K562 (cell line): ENCODE results near the gene USF2. TPM values are rescaled to one million over a fixed set of nuclear protein-coding genes. Genes with fewer than 3 reads are reported as not detected.

Source experiments
- NFE2L1 ChIP-seq: fragments of 450-650 bp; IDR thresholded peaks from 2 replicates; pipeline ENCODE4 v1.6.1; 2016; ENCODE audit warnings: missing genetic modification characterization, low read depth, mild to moderate bottlenecking, missing compliant biosample characterization, moderate library complexity, borderline replicate concordance
- POLR3G ChIP-seq: IDR thresholded peaks from 2 replicates; pipeline ENCODE4 v1.6.1; 2011; ENCODE audit not compliant: insufficient read length, insufficient replicate concordance; ENCODE audit errors: extremely low read depth
- SMAD1 ChIP-seq: fragments of 150-350 bp; IDR thresholded peaks from 2 replicates; pipeline ENCODE4 v1.6.1; 2014; ENCODE audit warnings: low read length, low read depth; ENCODE audit not compliant: partially characterized antibody
- SNRNP70 ChIP-seq: fragments of 200-400 bp; formaldehyde crosslinking; optimal IDR thresholded peaks from 2 replicates; pipeline ENCODE3; 2017; ENCODE audit warnings: low read depth, low read length
- ZBTB43 ChIP-seq: sonication (generic); formaldehyde crosslinking; IDR thresholded peaks from 2 replicates; pipeline ENCODE4 v1.8.0; 2023; ENCODE audit warnings: mild to moderate bottlenecking, missing genetic modification reagents
- ZNF431 ChIP-seq: sonication (generic); formaldehyde crosslinking; IDR thresholded peaks from 2 replicates; pipeline ENCODE4 v1.8.0; 2022; ENCODE audit warnings: mild to moderate bottlenecking, missing genetic modification reagents
- polyA plus RNA-seq, 8 experiments: library from polyadenylated mRNA; depleted of rRNA in 4 of 8; stranded (reverse) in 5 of 8; unstranded in 3 of 8; fragments of >200 nt; fragmentation: Nextera tagmentation in 2 of 8; fragmentation: Illumina TruSeq in 1 of 8; extraction: Ambion mirVana in 2 of 8; extraction: Trizol in 1 of 8; gene quantifications; 2 replicates each; pipeline versions ENCODE4 v1.2.1 to v1.2.3, GENCODE V29; 2011 to 2014; ENCODE audit warnings: inconsistent platforms in 1 of 8, missing spikeins in 1 of 8
- total RNA-seq, 7 experiments: library from RNA; depleted of rRNA in 6 of 7; stranded (reverse); fragments of >200 nt in 6 of 7; fragmentation: Illumina TruSeq in 2 of 7; extraction: Trizol in 2 of 7; gene quantifications; 2 replicates each; pipeline versions ENCODE4 v1.2.1 to v1.2.3, GENCODE V29; 2011 to 2021; ENCODE audit warnings: low replicate concordance in 1 of 7
- TF ChIP-seq, protein P1 (sequence below): fragments of 250-450 bp; sonication (Bioruptor Pico); IDR thresholded peaks from 2 replicates; pipeline ENCODE4 v1.8.0; 2022; ENCODE audit warnings: inconsistent platforms

USF2 gene
- total and polyA plus RNA-seq, 9 of the 15 experiments (the other 6 are each of a cell fraction or from before 2014, with no cell fraction given) = 0.27 to 93.7 (median 58.4) TPM

GRCh38 chr19:35266520-35267352, 2.0 kb upstream of the USF2 start (continued):
- TF ChIP-seq POLR3G (no peak), SNRNP70 (no peak), NFE2L1 (tag) (no peak), SMAD1 (no peak), ZNF431 (no peak), ZBTB43 (CRISPR knock-in tag) (no peak)
- TF ChIP-seq, protein P1, sequence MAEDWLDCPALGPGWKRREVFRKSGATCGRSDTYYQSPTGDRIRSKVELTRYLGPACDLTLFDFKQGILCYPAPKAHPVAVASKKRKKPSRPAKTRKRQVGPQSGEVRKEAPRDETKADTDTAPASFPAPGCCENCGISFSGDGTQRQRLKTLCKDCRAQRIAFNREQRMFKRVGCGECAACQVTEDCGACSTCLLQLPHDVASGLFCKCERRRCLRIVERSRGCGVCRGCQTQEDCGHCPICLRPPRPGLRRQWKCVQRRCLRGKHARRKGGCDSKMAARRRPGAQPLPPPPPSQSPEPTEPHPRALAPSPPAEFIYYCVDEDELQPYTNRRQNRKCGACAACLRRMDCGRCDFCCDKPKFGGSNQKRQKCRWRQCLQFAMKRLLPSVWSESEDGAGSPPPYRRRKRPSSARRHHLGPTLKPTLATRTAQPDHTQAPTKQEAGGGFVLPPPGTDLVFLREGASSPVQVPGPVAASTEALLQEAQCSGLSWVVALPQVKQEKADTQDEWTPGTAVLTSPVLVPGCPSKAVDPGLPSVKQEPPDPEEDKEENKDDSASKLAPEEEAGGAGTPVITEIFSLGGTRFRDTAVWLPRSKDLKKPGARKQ (CRISPR knock-in tag) = no peak
